NCI-H82 treated with DMSO at 0.1 percent for 48 hours (cell line): ENCODE results near the gene PEX26.
"Not testable (repeated sequence)": the region's sequence is repeated elsewhere in the genome, so short reads cannot be mapped to it uniquely, and the experiment has no call there.

ENCODE experiments used
- DNase-seq: peaks from one replicate; lab custom pipeline; 2025; ENCODE audit not compliant: unreplicated experiment; lab: John Stamatoyannopoulos, UW

PEX26 gene

DNA sequence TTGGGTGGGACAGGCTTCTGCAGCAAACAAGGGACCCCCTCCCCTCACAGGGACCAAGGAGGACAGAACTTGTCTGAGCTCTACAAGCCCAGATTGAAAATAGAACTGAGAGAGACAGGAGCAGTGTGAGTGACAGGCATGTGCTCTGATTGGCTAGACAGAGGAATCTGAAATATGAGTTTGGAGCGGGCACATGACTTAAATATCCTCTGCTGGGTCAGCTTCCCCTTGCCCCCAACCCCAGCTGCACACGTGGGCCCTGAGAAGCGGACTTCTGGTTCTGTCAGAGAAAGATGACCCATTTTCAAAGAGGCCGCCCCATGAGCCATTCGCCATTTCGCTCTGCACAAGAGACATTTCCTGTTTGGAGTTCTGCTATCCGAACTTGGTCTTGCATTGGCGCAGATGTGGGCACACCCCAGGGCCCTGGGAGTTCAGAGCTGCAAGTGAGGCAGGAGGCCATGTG, 38.1 kb downstream of the PEX26 start:
- DNase-seq, result no peak

DNA sequence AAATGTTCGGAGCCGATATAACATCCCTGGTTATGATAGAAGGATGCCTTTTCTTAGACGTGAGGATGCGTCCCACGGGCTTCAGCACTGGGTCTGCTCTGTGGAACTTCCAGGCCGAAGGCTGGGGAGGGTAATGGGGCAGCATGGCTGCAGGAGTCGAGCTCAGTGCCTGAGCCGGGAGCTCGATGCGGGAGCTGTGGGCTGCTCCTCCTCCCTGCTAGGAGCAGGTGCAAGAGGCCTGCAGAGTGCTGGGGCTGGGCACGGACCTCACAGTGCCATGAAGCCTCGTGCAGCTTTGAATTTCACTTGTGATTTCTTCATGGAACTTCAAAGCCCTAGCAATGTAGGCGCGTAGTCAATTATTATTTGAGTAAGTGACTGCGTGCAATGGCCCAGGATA, 38.8 kb downstream of the PEX26 start:
- DNase-seq, result no peak

DNA sequence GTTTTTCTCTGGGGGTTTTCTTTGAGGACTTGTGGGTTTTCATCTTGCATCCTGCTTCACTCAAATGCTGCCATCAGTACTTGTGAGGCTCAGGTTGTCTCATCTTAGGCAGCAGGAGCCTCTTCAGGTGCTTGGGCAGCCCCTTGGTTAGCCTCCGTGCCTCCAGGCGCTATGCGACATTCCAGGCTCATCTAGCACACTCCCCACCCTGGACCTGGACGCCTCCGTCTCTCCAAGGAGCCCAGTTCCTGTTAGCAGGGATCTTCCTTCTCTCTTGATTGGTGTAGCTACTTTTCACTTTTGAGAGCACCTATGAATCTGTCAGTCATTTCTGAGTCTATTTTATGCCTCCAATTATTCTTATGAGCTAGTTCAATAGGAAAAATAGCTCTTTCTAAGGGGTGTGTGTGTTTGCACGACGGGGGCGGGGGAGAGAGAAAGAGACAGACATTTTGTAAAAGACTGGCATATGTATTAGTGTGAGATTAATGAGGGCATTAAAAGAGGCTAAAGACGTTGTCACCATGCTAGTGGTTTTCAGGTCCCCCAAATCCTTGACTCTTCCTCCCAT, 40.6 kb downstream of the PEX26 start:
- DNase-seq, result no peak

DNA sequence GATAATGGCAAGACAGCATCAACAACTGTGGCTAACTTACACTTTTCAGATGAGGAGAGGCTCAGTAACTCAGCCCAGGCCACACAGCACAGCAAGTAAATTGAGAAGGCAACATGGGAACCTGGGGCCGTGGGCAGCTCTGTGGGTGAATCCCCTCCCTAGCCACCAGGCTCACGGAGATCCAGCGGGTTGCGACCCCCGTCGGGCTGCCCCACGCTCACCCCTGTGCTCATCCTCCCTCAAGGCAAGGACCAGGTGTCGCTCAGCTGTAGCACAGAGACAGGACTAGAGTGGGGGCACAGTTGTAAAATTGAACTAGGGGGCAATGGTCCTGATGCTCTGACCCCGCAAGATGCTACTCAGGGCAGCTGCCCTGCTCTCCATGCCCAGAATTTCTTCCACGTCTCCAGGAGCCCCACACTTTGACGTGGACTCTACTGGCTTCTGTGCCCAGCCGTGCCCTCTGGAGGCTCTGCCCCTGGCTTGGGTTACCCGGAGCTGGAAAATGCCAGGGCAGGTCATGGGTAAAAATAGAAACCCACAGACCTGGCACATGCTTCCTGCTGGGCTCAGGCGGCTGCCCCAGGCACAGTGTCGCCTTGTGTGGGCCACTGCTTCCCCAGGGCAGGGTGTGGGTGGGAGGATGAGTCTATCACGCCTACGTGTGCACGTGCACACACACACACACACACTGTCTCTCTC, 41.8 kb downstream of the PEX26 start:
- no peak for DNase-seq

DNA sequence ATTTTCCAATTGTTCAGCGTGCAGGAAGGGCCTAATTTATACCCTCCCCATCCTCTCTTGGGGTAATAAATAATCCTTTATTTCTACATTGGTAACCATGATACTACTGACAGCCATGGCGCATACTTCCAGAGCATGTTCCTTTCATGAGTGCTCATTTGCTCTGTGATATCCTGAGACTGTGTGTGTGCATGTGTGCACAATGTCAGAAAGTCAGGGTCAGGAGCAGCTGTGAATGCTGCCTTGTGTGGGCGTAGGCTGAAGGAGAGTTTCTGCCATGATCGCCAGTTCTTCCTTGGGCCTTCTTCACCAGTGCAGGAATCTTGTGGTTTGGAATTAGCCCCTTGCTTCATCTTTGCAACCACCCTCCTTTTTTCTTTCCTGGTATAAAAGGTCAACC, 43.1 kb downstream of the PEX26 start:
- no peak for DNase-seq

DNA sequence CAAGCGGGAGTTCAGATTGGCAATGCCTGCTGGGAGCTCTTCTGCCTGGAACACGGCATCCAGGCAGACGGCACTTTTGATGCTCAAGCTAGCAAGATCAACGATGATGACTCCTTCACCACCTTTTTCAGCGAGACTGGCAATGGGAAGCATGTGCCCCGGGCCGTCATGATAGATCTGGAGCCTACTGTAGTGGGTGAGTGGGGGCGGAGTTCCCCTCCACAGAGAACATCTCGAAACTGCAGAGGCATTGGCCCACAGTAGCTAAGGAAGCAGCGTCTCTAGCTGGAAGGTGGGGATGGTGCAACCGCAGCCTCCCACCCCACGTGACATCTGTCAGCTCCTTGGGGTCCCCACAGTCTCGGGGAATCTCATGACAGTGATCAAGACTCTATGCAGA, 43.7 kb downstream of the PEX26 start:
- DNase-seq, result no peak

DNA sequence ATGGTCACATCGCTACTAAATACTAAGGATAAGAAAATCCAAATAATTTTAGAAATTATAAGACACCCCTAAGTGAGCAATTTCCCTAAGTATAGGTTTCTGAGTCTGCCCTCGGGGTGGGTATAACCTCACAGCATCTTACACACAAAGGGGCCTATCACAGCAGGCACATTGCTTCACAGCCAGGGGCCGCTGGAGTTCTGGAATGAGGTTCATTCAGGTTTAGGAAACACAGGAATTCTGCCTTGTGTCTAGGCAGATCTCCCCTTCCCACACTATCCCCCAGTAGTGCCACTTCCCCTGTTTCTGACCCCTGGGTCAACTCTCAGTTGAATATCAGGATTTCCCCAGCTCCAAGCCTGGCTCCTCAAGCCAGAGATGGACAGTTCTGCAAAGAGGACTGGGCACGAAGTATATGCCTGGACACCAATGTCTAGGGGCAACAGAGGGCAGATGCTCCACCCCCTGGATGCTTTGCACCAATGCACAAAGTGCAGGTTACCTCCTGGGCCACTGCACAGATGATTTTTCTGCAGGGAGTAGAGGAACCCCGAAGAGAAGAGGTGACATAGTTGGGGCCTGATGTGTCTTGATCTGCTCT, 44.3 kb downstream of the PEX26 start:
- no peak for DNase-seq

DNA sequence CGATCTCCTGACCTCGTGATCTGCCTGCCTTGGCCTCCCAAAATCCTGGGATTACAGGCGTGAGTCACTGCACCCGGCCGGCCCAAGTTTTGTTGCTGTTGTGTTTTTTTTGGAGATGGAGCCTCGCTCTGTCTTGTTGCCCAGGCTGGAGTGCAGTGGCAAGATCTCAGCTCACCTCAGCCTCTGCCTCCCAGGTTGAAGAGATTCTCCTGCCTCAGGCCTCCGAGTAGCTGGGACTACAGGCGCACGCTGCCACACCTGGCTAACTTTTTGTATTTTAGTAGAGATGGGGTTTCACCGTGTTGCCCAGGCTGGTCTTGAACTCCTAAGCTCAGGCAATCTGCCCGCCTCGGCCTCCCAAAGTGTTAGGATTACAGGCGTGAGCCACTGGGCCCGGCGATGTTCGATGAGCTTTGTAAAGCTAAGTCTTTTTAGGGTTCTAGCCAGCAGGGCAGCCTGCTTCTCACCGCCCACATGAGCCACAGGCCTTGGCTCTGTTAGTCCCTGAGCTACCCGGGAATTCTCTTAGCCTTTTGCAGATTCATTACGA, 45.8 kb downstream of the PEX26 start:
- not testable (repeated sequence) for DNase-seq

DNA sequence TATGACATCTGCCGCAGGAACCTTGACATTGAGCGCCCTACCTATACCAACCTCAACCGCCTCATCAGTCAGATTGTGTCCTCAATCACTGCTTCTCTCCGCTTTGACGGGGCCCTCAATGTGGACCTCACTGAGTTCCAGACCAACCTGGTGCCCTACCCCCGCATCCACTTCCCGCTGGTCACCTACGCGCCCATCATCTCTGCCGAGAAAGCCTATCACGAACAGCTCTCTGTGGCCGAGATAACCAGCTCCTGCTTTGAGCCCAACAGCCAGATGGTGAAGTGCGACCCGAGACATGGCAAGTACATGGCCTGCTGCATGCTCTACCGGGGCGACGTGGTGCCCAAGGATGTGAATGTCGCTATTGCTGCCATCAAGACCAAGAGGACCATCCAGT, 48.8 kb downstream of the PEX26 start:
- DNase-seq, result no peak

DNA sequence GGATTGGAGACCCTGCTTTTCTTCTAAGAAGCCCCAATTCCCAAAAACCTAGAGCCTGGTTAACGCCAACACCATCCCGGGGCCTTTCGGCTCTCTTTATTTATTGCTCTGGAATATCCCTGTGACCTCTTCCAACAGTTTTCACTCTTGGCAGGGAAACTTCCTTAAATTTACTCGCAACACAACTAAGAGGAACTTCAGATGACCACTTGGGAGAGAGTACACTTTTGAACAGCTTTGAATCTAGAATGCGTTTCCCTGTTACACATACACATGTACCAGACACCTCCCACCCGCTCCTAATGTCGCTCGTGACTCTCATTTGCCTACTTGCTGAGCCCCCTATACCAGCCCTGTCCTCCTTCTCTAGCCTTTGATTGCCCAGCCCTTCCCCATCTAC, 52.2 kb downstream of the PEX26 start:
- DNase-seq, result no peak

DNA sequence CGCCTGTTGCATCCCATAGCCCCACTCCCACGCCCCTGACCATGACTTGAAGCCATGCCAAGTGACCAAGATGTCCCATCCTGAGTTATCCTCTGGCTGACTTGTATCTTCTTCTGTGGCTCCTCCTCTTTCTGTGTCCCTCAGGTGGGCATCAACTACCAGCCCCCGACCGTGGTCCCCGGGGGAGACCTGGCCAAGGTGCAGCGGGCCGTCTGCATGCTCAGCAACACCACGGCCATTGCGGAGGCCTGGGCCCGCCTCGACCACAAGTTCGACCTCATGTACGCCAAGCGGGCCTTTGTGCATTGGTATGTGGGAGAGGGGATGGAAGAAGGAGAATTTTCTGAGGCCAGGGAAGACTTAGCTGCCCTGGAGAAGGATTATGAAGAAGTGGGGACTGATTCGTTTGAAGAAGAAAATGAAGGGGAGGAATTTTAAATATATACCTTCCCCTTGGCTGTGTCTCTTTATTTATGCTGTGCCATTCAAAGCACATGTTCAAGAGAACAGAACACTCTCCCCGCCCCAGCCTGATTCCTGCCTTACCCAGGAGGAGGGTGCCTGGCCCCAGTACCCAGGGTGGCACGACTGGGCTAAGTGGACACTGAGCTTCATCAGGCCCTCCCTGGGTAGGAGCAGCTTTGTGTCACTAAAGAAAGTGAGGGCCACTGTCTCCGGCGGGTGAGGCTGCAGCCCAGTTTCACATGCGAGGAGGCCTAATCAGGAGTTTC, 53.1 kb downstream of the PEX26 start:
- no peak for DNase-seq

DNA sequence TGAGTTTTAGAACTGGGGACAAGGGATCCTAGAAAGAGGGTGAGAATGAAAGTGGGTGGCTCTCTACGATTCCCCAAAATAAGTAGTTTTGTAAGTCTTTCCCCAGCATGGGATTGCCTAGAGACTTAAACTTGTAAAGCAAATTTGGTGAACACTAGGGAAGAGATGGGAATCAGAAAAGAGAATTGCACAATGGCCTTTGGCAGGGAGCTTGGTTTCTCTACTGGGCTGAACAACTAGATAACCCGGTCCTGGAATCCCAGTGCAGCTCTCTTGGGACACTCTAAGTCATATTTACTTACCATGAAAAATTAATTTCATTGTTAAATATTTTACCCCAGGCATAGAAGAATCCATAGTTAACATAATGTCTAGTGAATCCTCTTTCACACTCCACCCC, 55.7 kb downstream of the PEX26 start:
- no peak for DNase-seq

DNA sequence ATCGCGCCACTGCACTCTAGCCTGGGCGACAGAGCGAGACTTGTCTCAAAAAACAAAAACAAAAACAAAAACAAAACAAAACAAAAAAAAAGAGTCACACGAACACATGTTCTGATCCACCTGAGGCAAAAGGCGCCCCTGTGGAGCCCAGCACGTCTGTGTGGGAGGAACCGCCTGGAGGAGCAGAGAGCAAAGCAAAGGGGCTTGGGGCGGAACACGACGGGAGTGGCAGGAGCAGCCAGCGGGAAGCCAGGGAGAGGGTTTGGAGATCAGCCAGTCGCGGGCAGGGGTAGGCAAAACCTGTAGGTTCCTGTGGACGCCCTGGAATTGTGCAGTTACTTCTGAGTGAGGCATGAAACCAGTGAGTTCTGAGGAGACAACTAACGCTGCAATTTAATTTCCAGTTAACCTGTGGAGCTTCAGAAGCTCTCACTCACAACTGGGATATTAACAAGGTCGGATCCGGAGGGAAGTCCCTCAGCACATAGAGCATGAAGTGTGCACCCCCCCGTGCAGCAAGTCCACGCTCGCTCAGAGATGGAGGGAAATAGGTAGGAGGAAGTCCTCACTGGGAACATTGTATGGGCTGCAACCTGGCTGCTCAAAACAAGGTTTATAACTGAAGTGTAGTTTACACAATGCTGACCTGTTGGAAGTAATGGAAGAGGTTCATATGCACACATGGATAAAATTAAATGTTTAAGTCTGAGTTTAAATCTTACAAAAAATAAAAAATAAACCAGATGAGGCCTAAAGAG, 59.0 kb downstream of the PEX26 start:
- DNase-seq, result no peak

DNA sequence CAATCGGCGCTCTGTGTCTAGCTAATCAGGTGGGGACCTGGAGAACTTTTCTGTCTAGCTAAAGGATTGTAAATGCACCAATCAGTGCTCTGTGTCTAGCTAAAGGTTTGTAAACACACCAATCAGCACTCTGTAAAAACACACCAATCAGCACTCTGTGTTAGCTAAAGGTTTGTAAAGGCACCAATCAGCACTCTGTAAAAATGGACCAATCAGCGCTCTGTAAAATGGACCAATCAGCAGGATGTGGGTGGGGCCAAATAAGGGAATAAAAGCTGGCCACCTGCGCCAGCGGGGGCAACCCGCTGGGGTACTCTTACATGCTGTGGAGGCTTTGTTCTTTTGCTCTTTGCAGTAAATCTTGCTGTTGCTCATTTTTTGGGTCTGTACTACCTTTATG, 63.2 kb downstream of the PEX26 start:
- not testable (repeated sequence) for DNase-seq

DNA sequence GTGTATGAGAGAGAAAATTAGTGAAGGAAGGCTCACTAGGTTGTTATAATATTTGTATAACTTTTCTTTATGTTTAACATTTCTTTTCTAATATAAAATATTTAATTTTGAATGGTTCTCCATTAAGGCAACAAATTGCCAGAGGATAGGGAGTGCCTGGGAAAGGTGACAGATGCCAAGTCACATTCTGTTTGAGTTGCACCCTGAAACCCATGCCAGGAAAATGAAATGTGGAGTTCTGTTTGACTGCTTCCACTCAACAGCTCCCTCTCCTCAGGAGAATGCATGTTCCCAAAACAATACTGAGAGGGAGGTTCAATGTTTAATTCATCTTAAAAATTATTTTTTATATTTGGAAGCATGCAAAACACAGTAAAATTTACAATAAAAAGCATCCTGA, 66.3 kb downstream of the PEX26 start:
- no peak for DNase-seq

DNA sequence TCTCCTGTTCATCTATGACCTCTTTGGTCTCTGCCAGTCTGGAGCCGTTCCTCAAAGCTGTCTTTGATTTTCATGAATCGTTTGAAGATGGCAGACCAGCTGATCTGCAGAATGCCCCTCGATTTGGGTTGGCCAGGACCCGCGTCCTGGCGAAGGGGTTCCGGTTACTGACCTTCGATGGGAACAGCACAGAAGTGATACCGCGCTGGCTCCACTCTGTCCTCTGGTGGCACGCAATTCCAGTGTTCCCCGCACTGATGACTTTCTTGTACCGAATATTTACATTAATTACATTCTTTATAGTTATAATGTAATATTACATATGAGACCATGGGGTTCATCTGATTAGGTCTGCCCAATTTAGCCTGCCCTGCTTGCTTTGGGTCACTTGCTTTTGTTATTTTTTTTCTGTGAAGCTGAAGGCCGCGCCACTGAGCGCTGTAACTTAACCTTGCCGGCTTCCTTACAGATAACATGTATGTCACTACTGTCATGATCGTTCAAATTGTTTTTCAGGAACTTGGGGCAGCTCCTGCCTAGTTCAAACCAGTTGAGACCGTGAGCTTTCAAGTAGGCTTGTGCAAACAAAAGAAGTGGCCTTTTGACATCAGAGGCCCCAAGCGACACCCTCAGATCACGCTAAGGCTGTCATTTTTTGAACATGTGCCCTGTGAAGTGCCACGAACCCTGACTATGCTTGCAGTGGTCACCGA, 68.0 kb downstream of the PEX26 start:
- no peak for DNase-seq

DNA sequence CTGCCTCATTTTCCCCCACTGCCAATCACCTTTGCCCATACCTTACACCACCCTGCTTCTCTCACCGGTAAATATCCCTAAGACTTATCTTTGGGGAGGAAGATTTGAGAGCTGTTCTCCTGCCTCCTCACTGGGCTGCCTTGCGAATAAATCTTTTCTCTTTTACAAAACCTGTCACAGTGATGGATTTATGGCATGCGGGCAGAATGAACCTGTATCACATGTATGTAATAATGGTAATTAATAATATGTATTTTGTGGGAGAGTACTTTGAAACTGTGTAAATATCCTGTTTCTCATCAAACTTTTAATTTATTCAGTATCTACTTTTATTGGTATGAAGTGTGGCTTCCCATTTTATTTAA, 68.6 kb downstream of the PEX26 start:
- no peak for DNase-seq

DNA sequence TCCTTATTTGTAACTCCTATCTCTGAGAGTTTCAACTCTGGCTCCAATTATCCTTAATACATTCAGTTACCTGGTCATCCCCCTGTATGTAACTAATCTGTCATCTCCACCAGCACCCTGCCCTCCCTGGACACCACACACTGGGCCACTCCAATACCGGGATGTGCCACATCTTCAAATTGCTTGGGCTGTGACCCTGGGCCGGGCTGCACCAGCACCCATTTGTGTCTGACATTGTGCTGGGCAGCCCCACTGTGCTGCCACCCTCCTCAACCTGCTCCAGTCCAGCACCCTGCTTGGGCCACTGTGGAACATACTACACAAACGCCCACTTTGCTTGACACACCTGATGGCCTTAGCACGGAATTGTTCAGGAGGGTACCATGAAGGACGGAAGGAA, 70.0 kb downstream of the PEX26 start:
- DNase-seq, result no peak

DNA sequence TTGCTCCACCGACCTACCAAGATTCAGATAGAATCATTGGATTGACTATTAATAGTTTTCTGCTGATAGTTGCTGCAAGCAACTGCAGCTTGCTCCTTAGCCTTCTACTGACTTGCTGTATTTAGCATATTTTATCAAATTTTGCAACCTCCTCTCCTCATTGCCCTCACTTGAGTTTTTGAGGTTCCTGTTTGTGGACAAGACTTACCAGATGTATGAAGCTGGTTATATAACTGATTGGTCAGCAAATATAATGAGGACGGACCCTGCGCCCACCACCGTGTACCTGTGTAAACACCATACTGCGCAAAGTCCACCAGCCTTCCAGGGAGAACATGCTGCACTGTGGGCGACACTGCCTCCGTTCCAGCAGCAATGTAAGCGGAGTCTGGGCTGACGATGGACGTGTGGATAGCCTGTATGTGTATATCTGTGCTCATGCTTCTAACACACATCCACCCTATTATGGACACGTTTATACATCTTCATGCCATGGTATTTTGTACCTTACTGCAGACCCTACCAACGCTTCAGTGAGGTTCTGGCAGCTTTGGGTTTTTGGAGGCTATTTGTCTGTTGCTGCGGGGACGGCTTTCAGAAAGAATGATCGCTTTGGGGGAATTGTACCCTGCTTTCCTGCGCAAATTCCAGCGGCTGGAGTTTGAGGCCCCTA, 70.6 kb downstream of the PEX26 start:
- no peak for DNase-seq

DNA sequence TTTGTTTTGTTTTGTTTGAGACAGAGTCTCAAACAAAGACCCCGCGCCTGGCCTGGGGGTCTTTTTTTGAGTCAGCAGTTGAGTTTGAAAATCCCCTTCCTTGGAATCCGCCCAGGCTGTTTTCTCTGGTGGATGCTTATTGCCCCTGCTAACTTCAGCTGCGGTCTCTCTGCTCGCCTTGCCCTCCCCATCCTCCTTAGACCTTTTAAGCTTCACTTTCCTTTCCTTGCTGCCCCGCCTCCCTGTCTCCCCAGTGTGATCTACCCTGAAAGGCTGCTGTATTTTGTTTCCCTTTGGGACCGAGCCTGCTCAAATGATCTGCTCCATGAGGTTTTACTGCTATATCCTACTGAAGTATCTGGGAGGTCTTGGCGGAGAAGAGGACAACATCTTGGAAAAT, 74.7 kb downstream of the PEX26 start:
- no peak for DNase-seq
